CD4-positive, alpha-beta T cell (primary cell): ENCODE results near the gene GRK4. TPM values are rescaled to one million over a fixed set of nuclear protein-coding genes. Genes with fewer than 3 reads are reported as not detected.
A peak's percentile ranks its signal among the peaks of the same experiment; 100 is the strongest.

Experiments used
- ATAC-seq: fragments of 200-7000 bp; cut with Tn5 transposase; one replicate; pipeline ENCODE4 v1.10.0; 2022; ENCODE audit warnings: mild to moderate bottlenecking; ENCODE audit not compliant: poor library complexity
- CTCF ChIA-PET: fragments of 350-600 bp; sonication (Branson Sonifier 250); formaldehyde crosslinking; loops from one replicate; lab custom pipeline; 2021; ENCODE audit warnings: antibody characterized with exemption, inconsistent platforms; lab: Charles Lee
- POLR2A ChIA-PET: fragments of 350-600 bp; sonication (Branson Sonifier 250); formaldehyde crosslinking; loops from one replicate; lab custom pipeline; 2021; ENCODE audit warnings: antibody characterized with exemption, inconsistent platforms; lab: Charles Lee
- DNase-seq, 14 experiments: peaks; one replicate each; pipeline ENCODE4 v3.0.0-alpha.2; 2013 to 2020; ENCODE audit warnings: mixed read lengths in 2 of 14
- H3K27ac ChIP-seq, 2 donors: one replicate each; pipeline versions ENCODE4 v1.5.1 to v1.7.0; 2013; ENCODE audit warnings: low read length in 2 of 2, low read depth in 1 of 2, mild to moderate bottlenecking in 1 of 2
- H3K27me3 ChIP-seq, 2 experiments: 1 replicate in 1 of 2; 2 replicates in 1 of 2; pipeline versions ENCODE4 v1.6.1 to v1.7.0; 2013; ENCODE audit warnings: low read length in 2 of 2, control low read depth in 1 of 2, mild to moderate bottlenecking in 1 of 2, moderate library complexity in 1 of 2; ENCODE audit not compliant: insufficient read depth in 2 of 2, control insufficient read depth in 1 of 2
- H3K36me3 ChIP-seq: one replicate; pipeline ENCODE4 v1.6.1; 2013; ENCODE audit warnings: low read length, control low read depth; ENCODE audit not compliant: insufficient read depth
- H3K4me1 ChIP-seq: one replicate; pipeline ENCODE4 v1.6.1; 2013; ENCODE audit warnings: low read length, control low read depth; ENCODE audit not compliant: insufficient read depth
- H3K4me3 ChIP-seq: one replicate; pipeline ENCODE4 v1.5.1; 2013; ENCODE audit warnings: mild to moderate bottlenecking, low read length, moderate library complexity
- H3K9me3 ChIP-seq, 2 experiments: 1 replicate in 1 of 2; 2 replicates in 1 of 2; pipeline versions ENCODE4 v1.6.1 to v1.7.0; 2013; ENCODE audit warnings: low read length in 2 of 2, mild to moderate bottlenecking in 2 of 2, control low read depth in 1 of 2, moderate library complexity in 1 of 2; ENCODE audit not compliant: control insufficient read depth in 1 of 2, insufficient read depth in 1 of 2
- H3K27ac Mint-ChIP-seq: one replicate; pipeline ENCODE4 v1.8.0; 2020; ENCODE audit warnings: mixed read lengths
- H3K27me3 Mint-ChIP-seq: one replicate; pipeline ENCODE4 v1.8.0; 2021; ENCODE audit warnings: mixed read lengths
- H3K36me3 Mint-ChIP-seq: one replicate; pipeline ENCODE4 v1.8.0; 2021; ENCODE audit warnings: low read depth, mixed read lengths
- H3K4me1 Mint-ChIP-seq: one replicate; pipeline ENCODE4 v1.8.0; 2021; ENCODE audit warnings: low read depth, mixed read lengths
- H3K4me3 Mint-ChIP-seq: one replicate; pipeline ENCODE4 v1.8.0; 2020; ENCODE audit warnings: mild to moderate bottlenecking, mixed read lengths
- H3K9me3 Mint-ChIP-seq: one replicate; pipeline ENCODE4 v1.8.0; 2020; ENCODE audit warnings: mixed read lengths
- CTCF ChIP-seq: fragments of 200-600 bp; IDR thresholded peaks from one replicate; pipeline ENCODE4 v1.8.0; 2022; ENCODE audit warnings: antibody characterized with exemption, mild to moderate bottlenecking
- intact Hi-C, 2 experiments: fragments of 100-400 bp; cut with DNase I in 1 of 2; cut with micrococcal nuclease in 1 of 2; formaldehyde crosslinking; loops; one replicate each; pipeline versions ENCODE4 v1.15.1 to v1.9.0; 2023 to 2025; cut with DNase I, micrococcal nuclease
- total RNA-seq, 174 experiments: library from RNA in 2 of 174; stranded (reverse) in 2 of 174; gene quantifications; one replicate each; pipeline ENCODE4 v1.2.3 and lab custom pipeline; 2021 to 2026

Gene GRK4
- total RNA-seq, 2 experiments from 2014 or later, result 1.2 to 1.8 TPM

- Histone ChIP-seq H3K36me3 (no peaks in the 10 kb centered on the region), H3K27ac (no peak overlapping the region), H3K4me1 (peaks cover 19% of the 10 kb centered on the region), H3K27me3 (no peaks in the 10 kb centered on the region), H3K4me3 (no peak overlapping the region), H3K9me3 (no peaks in the 10 kb centered on the region)
- ChIA-PET POLR2A (no interaction called here), CTCF (interaction anchor here (0.6 kb wide), 1 partner anchor 111 kb away, joined by 3 read pairs; no protein-coding TSS in a partner anchor)
- intact Hi-C loops, result loop anchor here in 1 of 2 experiments (10.0 kb wide), 3 partner anchors 1225 to 1495 kb away; partner anchors contain the start of genes LETM1, TACC3 and TMEM129
- peaks cover 5% of the 10 kb centered on the region for H3K36me3 Mint-ChIP-seq
- H3K9me3 Mint-ChIP-seq, result no peaks in the 10 kb centered on the region
- peaks cover 69% of the 10 kb centered on the region for H3K4me1 Mint-ChIP-seq
- DNase-seq (peak in 1 of 14 experiments; percentile 23), ATAC-seq (no peak)
- H3K27me3 Mint-ChIP-seq, result no peaks in the 10 kb centered on the region
- H3K27ac Mint-ChIP-seq, result no peak overlapping the region
- no peak for TF ChIP-seq CTCF
- no peak overlapping the region for H3K4me3 Mint-ChIP-seq
Observed at GRCh38 chr4:3079694-3080123, 116.3 kb downstream of the GRK4 start.

GRCh38 chr4:3082925-3083515, 119.6 kb downstream of the GRK4 start:
- H3K27me3 Mint-ChIP-seq, result no peaks in the 10 kb centered on the region

GRCh38 chr4:3083732-3084131, 120.4 kb downstream of the GRK4 start:
- no peaks in the 10 kb centered on the region for H3K27me3 ChIP-seq
- H3K27ac ChIP-seq, result no peak overlapping the region
- ChIA-PET CTCF (no interaction called here), POLR2A (no interaction called here)
- H3K36me3 ChIP-seq, result peaks cover 17% of the 10 kb centered on the region
- H3K4me3 ChIP-seq, result no peak overlapping the region
- DNase-seq (no peak), ATAC-seq (no peak)
- intact Hi-C loops, result no loop called here
- Mint-ChIP-seq H3K27ac (no peak overlapping the region), H3K9me3 (no peaks in the 10 kb centered on the region), H3K27me3 (no peaks in the 10 kb centered on the region), H3K4me1 (peaks cover 60% of the 10 kb centered on the region), H3K4me3 (no peak overlapping the region), H3K36me3 (peaks cover 28% of the 10 kb centered on the region)
- H3K4me1 ChIP-seq, result peaks cover 11% of the 10 kb centered on the region
- no peak for TF ChIP-seq CTCF
- H3K9me3 ChIP-seq, result no peaks in the 10 kb centered on the region

More at GRCh38 chr4:3082925-3083515, 119.6 kb downstream of the GRK4 start:
- ATAC-seq (no peak), DNase-seq (no peak)
- no peak overlapping the region for H3K27ac ChIP-seq
- Mint-ChIP-seq H3K4me3 (no peak overlapping the region), H3K36me3 (peaks cover 21% of the 10 kb centered on the region), H3K9me3 (no peaks in the 10 kb centered on the region), H3K4me1 (peaks cover 63% of the 10 kb centered on the region), H3K27ac (no peak overlapping the region)
- TF ChIP-seq CTCF, result no peak
- H3K36me3 ChIP-seq, result peaks cover 12% of the 10 kb centered on the region
- POLR2A ChIA-PET, result no interaction called here
- CTCF ChIA-PET, result interaction anchor here (0.6 kb wide), 1 partner anchor 17 kb away, joined by 4 read pairs; no protein-coding TSS in a partner anchor
- peaks cover 11% of the 10 kb centered on the region for H3K4me1 ChIP-seq
- intact Hi-C loops, result no loop called here
- H3K4me3 ChIP-seq, result no peak overlapping the region
- H3K27me3 ChIP-seq, result no peaks in the 10 kb centered on the region
- H3K9me3 ChIP-seq, result no peaks in the 10 kb centered on the region
